Caco-2 (cell line): ENCODE results near the gene PCDHA12. TPM values are rescaled to one million over a fixed set of nuclear protein-coding genes. Genes with fewer than 3 reads are reported as not detected.
A peak's percentile ranks its signal among the peaks of the same experiment; 100 is the strongest.

Source experiments
- Bru-seq: library from RNA; stranded (reverse); fragments of 400-500 nt; gene quantifications from one replicate; lab custom pipeline; 2021; lab: Mats Ljungman, UMichigan
- BruChase-seq, 2 experiments: library from RNA; stranded (reverse); fragments of 400-500 nt; gene quantifications; one replicate each; lab custom pipeline; 2021; lab: Mats Ljungman, UMichigan
- BruUV-seq: library from RNA; stranded (reverse); fragments of 400-500 nt; replicated peaks from 2 replicates; lab custom pipeline; 2021; lab: Mats Ljungman, UMichigan
- CTCF ChIA-PET: fragments of 300-600 bp; sonication (Branson Sonifier 250); formaldehyde crosslinking; loops from one replicate; lab custom pipeline; 2022; ENCODE audit warnings: antibody characterized with exemption; lab: Charles Lee
- POLR2A ChIA-PET: fragments of 300-600 bp; sonication (Branson Sonifier 250); formaldehyde crosslinking; loops from one replicate; lab custom pipeline; 2022; ENCODE audit warnings: antibody characterized with exemption; lab: Charles Lee
- DNase-seq, 2 experiments: peaks; one replicate each; pipeline versions ENCODE4 v3.0.0 to v3.0.0-alpha.2; 2020 to 2022
- H3K27me3 ChIP-seq: replicated peaks from 2 replicates; pipeline ENCODE4 v1.6.0; 2011; ENCODE audit warnings: low read length; ENCODE audit not compliant: control insufficient read depth, insufficient read depth
- H3K36me3 ChIP-seq: 2 replicates; pipeline ENCODE4 v1.5.1; 2011; ENCODE audit warnings: low read length; ENCODE audit not compliant: control insufficient read depth, insufficient read depth
- H3K4me1 ChIP-seq: fragments of 250-450 bp; sonication (Bioruptor Pico); 2 replicates; pipeline ENCODE4 v1.5.1; 2020; ENCODE audit warnings: mild to moderate bottlenecking
- H3K4me3 ChIP-seq: 2 replicates; pipeline ENCODE4 v1.5.1; 2011; ENCODE audit warnings: low read depth, mild to moderate bottlenecking, control low read depth, low read length
- H3K9me3 ChIP-seq: fragments of 250-450 bp; sonication (Bioruptor Pico); 2 replicates; pipeline ENCODE4 v1.5.1; 2020; ENCODE audit warnings: mild to moderate bottlenecking, moderate library complexity
- H3K27ac Mint-ChIP-seq: one replicate; pipeline ENCODE4 v1.8.0; 2022; ENCODE audit warnings: mixed read lengths; ENCODE audit not compliant: unreplicated experiment
- H3K27me3 Mint-ChIP-seq: one replicate; pipeline ENCODE4 v1.8.0; 2022; ENCODE audit warnings: mixed read lengths; ENCODE audit not compliant: insufficient read depth, unreplicated experiment
- H3K36me3 Mint-ChIP-seq: one replicate; pipeline ENCODE4 v1.8.0; 2022; ENCODE audit warnings: mild to moderate bottlenecking, mixed read lengths; ENCODE audit not compliant: insufficient read depth, unreplicated experiment
- H3K4me1 Mint-ChIP-seq: one replicate; pipeline ENCODE4 v1.8.0; 2022; ENCODE audit warnings: low read depth, mixed read lengths; ENCODE audit not compliant: unreplicated experiment
- H3K4me3 Mint-ChIP-seq: one replicate; pipeline ENCODE4 v1.8.0; 2022; ENCODE audit warnings: mild to moderate bottlenecking, moderate library complexity, mixed read lengths; ENCODE audit not compliant: unreplicated experiment
- H3K9me3 Mint-ChIP-seq: one replicate; pipeline ENCODE4 v1.8.0; 2022; ENCODE audit warnings: mixed read lengths; ENCODE audit not compliant: unreplicated experiment
- CTCF ChIP-seq, 2 experiments: fragments of 200-600 bp in 1 of 2; IDR thresholded peaks; 1 replicate in 1 of 2; 2 replicates in 1 of 2; pipeline versions ENCODE4 v1.5.1 to v1.8.0; 2011 to 2022; ENCODE audit warnings: antibody characterized with exemption in 1 of 2, control low read depth in 1 of 2, inconsistent platforms in 1 of 2, low read depth in 1 of 2, low read length in 1 of 2, mild to moderate bottlenecking in 1 of 2, moderate library complexity in 1 of 2; ENCODE audit not compliant: insufficient read depth in 1 of 2, severe bottlenecking in 1 of 2, unreplicated experiment in 1 of 2
- intact Hi-C: fragments of 100-400 bp; cut with micrococcal nuclease; formaldehyde crosslinking; loops from one replicate; pipeline ENCODE4 v1.10.0; 2022; ENCODE audit not compliant: unreplicated experiment
- long read RNA-seq: library from polyadenylated mRNA; stranded (forward); transcript quantifications from one replicate; pipeline ENCODE4 v2.0.0, GENCODE V29; 2022
- total RNA-seq: library from RNA; stranded (reverse); gene quantifications from 2 replicates; pipeline ENCODE4 v1.2.3, GENCODE V29; 2022

The PCDHA12 gene
- total RNA-seq, result not detected in 2 replicates
- Bru-seq, nascent RNA, result not detected
- percentile 17 among the genes with signal in this experiment for BruChase-seq, experiment 1, labeled RNA remaining after a 2-hour chase
- BruChase-seq, experiment 2, labeled RNA remaining after a 6-hour chase, result not detected
- long read RNA-seq, result 0 reads

DNA sequence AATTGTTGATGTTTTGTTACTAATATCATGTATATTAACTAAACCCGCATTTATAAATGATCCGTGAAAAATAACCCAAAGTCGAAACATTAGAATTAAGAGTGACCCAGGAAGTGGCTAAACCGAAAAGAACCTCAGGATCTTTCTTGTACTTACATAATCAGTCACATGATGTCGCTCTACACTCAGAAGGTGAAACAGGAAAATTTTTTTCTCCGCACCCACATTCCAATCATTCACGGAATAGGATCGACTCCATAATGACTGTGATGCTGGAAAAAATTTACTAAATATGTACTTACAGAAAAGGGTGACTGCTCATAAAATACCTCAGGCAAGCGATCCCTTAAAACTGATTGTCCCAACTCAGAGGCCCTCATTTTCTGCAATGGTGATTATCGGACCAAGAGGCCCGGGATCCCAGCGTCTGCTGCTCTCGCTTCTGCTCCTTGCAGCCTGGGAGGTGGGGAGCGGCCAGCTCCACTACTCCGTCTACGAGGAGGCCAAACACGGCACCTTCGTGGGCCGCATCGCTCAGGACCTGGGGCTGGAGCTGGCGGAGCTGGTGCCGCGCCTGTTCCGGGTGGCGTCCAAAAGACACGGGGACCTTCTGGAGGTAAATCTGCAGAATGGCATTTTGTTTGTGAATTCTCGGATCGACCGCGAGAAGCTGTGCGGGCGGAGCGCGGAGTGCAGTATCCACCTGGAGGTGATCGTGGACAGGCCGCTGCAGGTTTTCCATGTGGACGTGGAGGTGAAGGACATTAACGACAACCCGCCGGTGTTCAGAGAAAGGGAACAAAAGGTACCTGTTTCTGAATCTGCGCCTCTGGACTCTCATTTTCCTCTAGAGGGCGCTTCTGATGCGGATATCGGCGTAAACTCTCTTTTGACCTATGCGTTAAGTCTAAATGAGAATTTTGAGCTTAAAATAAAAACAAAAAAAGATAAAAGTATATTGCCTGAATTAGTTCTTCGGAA lies at the start of gene PCDHA12:
Gene PCDHA12, plus strand, starts transcription at position 224 of the 981 bp plus-strand sequence. Its CDS starts 165 bp downstream, at position 389.
- Histone ChIP-seq H3K4me3 (no peak within 1 kb of the TSS), H3K9me3 (0 out of 2 replicates have a peak, but pooled peaks cover 4% of the 10 kb centered on the region), H3K4me1 (no peaks in the 10 kb centered on the region), H3K36me3 (no peaks in the 10 kb centered on the region), H3K27me3 (no peaks in the 10 kb centered on the region)
- ChIA-PET POLR2A (no interaction called here), CTCF (no interaction called here)
- no TSS peak for BruUV-seq
- Mint-ChIP-seq H3K36me3 (no peaks in the 10 kb centered on the region), H3K4me1 (no peaks in the 10 kb centered on the region), H3K9me3 (peaks cover 7% of the 10 kb centered on the region), H3K27ac (no peak within 1 kb of the TSS), H3K27me3 (no peaks in the 10 kb centered on the region), H3K4me3 (no peak within 1 kb of the TSS)
- intact Hi-C loops, result no loop called here
- DNase-seq, result no peak
- no peak for TF ChIP-seq CTCF (IDR thresholded peaks at IDR 0.05; ENCODE audit: insufficient read depth in 1 of 2, low read depth in 1 of 2, low read length in 1 of 2, severe bottlenecking in 1 of 2, unreplicated experiment in 1 of 2)

- no peaks in the 10 kb centered on the region; the same call in none of the 2 replicates for H3K9me3 ChIP-seq
- Mint-ChIP-seq H3K36me3 (no peaks in the 10 kb centered on the region), H3K4me3 (no peak within 1 kb of the TSS), H3K9me3 (peaks cover 8% of the 10 kb centered on the region), H3K4me1 (no peaks in the 10 kb centered on the region), H3K27ac (no peak within 1 kb of the TSS), H3K27me3 (no peaks in the 10 kb centered on the region)
- no TSS peak for BruUV-seq
- DNase-seq, result no peak
- no peak for TF ChIP-seq CTCF (IDR thresholded peaks at IDR 0.05; ENCODE audit: insufficient read depth in 1 of 2, low read depth in 1 of 2, low read length in 1 of 2, severe bottlenecking in 1 of 2, unreplicated experiment in 1 of 2)
- no peaks in the 10 kb centered on the region for H3K27me3 ChIP-seq
- no peak within 1 kb of the TSS for H3K4me3 ChIP-seq
- H3K4me1 ChIP-seq, result no peaks in the 10 kb centered on the region
- ChIA-PET POLR2A (no interaction called here), CTCF (no interaction called here)
- intact Hi-C loops, result no loop called here
- H3K36me3 ChIP-seq, result no peaks in the 10 kb centered on the region
Measured at GRCh38 chr5:140827704-140828361, 47.3 kb upstream of the PCDHA12 start, which contains the start of gene PCDHA6. Gene PCDHA6 (plus strand): TSS chr5:140827960. CDS start chr5:140828092, 132 bp downstream.

- no TSS peak for BruUV-seq
- H3K4me3 Mint-ChIP-seq, result no peak overlapping the region
Measured at GRCh38 chr5:140828362-140828737, 46.8 kb upstream of the PCDHA12 start.

More at GRCh38 chr5:140828362-140828737, 46.8 kb upstream of the PCDHA12 start:
- ChIA-PET CTCF (no interaction called here), POLR2A (no interaction called here)
- intact Hi-C loops, result no loop called here
- Histone ChIP-seq H3K9me3 (no peaks in the 10 kb centered on the region; the same call in none of the 2 replicates), H3K4me1 (no peaks in the 10 kb centered on the region), H3K27me3 (no peaks in the 10 kb centered on the region), H3K4me3 (no peak overlapping the region), H3K36me3 (no peaks in the 10 kb centered on the region)
- H3K27ac Mint-ChIP-seq, result no peak overlapping the region
- H3K36me3 Mint-ChIP-seq, result no peaks in the 10 kb centered on the region
- H3K9me3 Mint-ChIP-seq, result peaks cover 8% of the 10 kb centered on the region
- H3K4me1 Mint-ChIP-seq, result no peaks in the 10 kb centered on the region
- no peaks in the 10 kb centered on the region for H3K27me3 Mint-ChIP-seq
- TF ChIP-seq CTCF (IDR thresholded peaks at IDR 0.05; ENCODE audit: insufficient read depth in 1 of 2, low read depth in 1 of 2, low read length in 1 of 2, severe bottlenecking in 1 of 2, unreplicated experiment in 1 of 2), result no peak
- no peak for DNase-seq
